Neural cell (in vitro differentiated cells): ENCODE measurements around the gene RBM19. TPM values are rescaled to one million over a fixed set of nuclear protein-coding genes. Genes with fewer than 3 reads are reported as not detected.

Source experiments
- H2AFZ ChIP-seq: fragments of 200-600, 300-800 bp; sonication (generic), shearing (Covaris generic); 2 replicates; pipeline ENCODE4 v1.6.0; 2014; ENCODE audit warnings: low read depth, mild to moderate bottlenecking, antibody characterized with exemption, low read length, moderate library complexity
- H3F3A ChIP-seq: fragments of 200-600 bp; shearing (Covaris generic); 2 replicates; pipeline ENCODE4 v1.6.1; 2016; ENCODE audit warnings: mild to moderate bottlenecking, moderate library complexity, mixed read lengths, antibody characterized with exemption, low read length; ENCODE audit not compliant: insufficient read depth, poor library complexity, severe bottlenecking
- H3K27ac ChIP-seq: fragments of 200-600, 300-800 bp; sonication (generic), shearing (Covaris generic); 2 replicates; pipeline ENCODE4 v1.5.1; 2014; ENCODE audit warnings: mild to moderate bottlenecking, low read length, moderate library complexity
- H3K27me3 ChIP-seq: fragments of 300-800, 200-600 bp; sonication (generic), shearing (Covaris generic); 2 replicates; pipeline ENCODE4 v1.6.0; 2014; ENCODE audit warnings: mild to moderate bottlenecking, low read depth, low read length, moderate library complexity; ENCODE audit not compliant: insufficient read depth
- H3K36me3 ChIP-seq: fragments of 300-800, 200-600 bp; sonication (generic), shearing (Covaris generic); 2 replicates; pipeline ENCODE4 v1.5.1; 2014; ENCODE audit warnings: mild to moderate bottlenecking, antibody characterized with exemption, low read length, moderate library complexity; ENCODE audit not compliant: insufficient read depth
- H3K4me2 ChIP-seq: fragments of 300-800, 200-600 bp; sonication (generic), shearing (Covaris generic); 2 replicates; pipeline ENCODE4 v1.6.0; 2014; ENCODE audit warnings: mild to moderate bottlenecking, low read length
- H3K4me3 ChIP-seq: fragments of 300-800, 200-600 bp; sonication (generic), shearing (Covaris generic); 2 replicates; pipeline ENCODE4 v1.5.1; 2014; ENCODE audit warnings: mild to moderate bottlenecking, low read length, moderate library complexity
- H3K79me2 ChIP-seq: fragments of 200-600 bp; shearing (Covaris generic); replicated peaks from 2 replicates; pipeline ENCODE4 v1.6.0; 2014; ENCODE audit warnings: mild to moderate bottlenecking, low read length, moderate library complexity; ENCODE audit not compliant: insufficient read depth
- H3K9ac ChIP-seq: fragments of 300-800, 200-600 bp; sonication (generic), shearing (Covaris generic); 2 replicates; pipeline ENCODE4 v1.6.1; 2016; ENCODE audit warnings: mild to moderate bottlenecking, low read length, mixed read lengths
- H3K9me2 ChIP-seq: fragments of 200-600 bp; shearing (Covaris generic); 2 replicates; pipeline ENCODE4 v1.6.1; 2016; ENCODE audit warnings: mild to moderate bottlenecking, low read length, mixed read lengths; ENCODE audit not compliant: insufficient read depth
- H3K9me3 ChIP-seq: fragments of 200-600, 300-800 bp; sonication (generic), shearing (Covaris generic); 2 replicates; pipeline ENCODE4 v1.6.1; 2016; ENCODE audit warnings: mild to moderate bottlenecking, mixed run types, low read length, moderate library complexity, mixed read lengths
- H4K20me1 ChIP-seq: fragments of 200-600 bp; shearing (Covaris generic); 2 replicates; pipeline ENCODE4 v1.6.1; 2016; ENCODE audit warnings: mild to moderate bottlenecking, mixed run types; ENCODE audit not compliant: insufficient read depth
- EP300 ChIP-seq: fragments of 450-650 bp; conservative IDR thresholded peaks from 2 replicates; pipeline ENCODE4 v1.6.1; 2014; ENCODE audit warnings: antibody characterized with exemption, mild to moderate bottlenecking, moderate library complexity; ENCODE audit not compliant: poor library complexity, severe bottlenecking
- EZH2 ChIP-seq: fragments of 200-600, 300-800 bp; shearing (Covaris generic), sonication (generic); IDR thresholded peaks from 2 replicates; pipeline ENCODE4 v1.6.1; 2014; ENCODE audit warnings: antibody characterized with exemption, low read length, borderline replicate concordance, mild to moderate bottlenecking; ENCODE audit not compliant: insufficient read depth, poor library complexity, severe bottlenecking
- MXI1 ChIP-seq: fragments of 450-650 bp; conservative IDR thresholded peaks from 2 replicates; pipeline ENCODE4 v1.6.1; 2014; ENCODE audit warnings: antibody characterized with exemption, mild to moderate bottlenecking; ENCODE audit not compliant: poor library complexity, severe bottlenecking
- POLR2AphosphoS5 ChIP-seq: IDR thresholded peaks from 2 replicates; pipeline ENCODE4 v1.6.1; 2012
- RAD21 ChIP-seq: fragments of 450-650 bp; conservative IDR thresholded peaks from 2 replicates; pipeline ENCODE4 v1.6.1; 2014; ENCODE audit warnings: antibody characterized with exemption, mild to moderate bottlenecking, moderate library complexity
- SMC3 ChIP-seq: fragments of 450-650 bp; conservative IDR thresholded peaks from 2 replicates; pipeline ENCODE4 v1.6.1; 2014; ENCODE audit warnings: antibody characterized with exemption, mild to moderate bottlenecking, moderate library complexity; ENCODE audit not compliant: poor library complexity
- TAF1 ChIP-seq: IDR thresholded peaks from 2 replicates; pipeline ENCODE4 v1.6.1; 2012; ENCODE audit warnings: low read depth
- polyA plus RNA-seq: library from polyadenylated mRNA; depleted of rRNA; stranded (reverse); fragments of >200 nt; gene quantifications from 2 replicates; pipeline ENCODE4 v1.2.3, GENCODE V29; 2014
- TF ChIP-seq, protein P1 (sequence below): IDR thresholded peaks from 2 replicates; pipeline ENCODE4 v1.6.1; 2012; ENCODE audit warnings: borderline replicate concordance
- TF ChIP-seq, protein P2 (sequence below): fragments of 450-650 bp; IDR thresholded peaks from 2 replicates; pipeline ENCODE4 v1.5.1; 2014; ENCODE audit warnings: antibody characterized with exemption, mild to moderate bottlenecking, moderate library complexity; ENCODE audit not compliant: poor library complexity, severe bottlenecking

Gene RBM19
- polyA plus RNA-seq, 1 donor from 2014 or later, result 14.2 TPM

DNA sequence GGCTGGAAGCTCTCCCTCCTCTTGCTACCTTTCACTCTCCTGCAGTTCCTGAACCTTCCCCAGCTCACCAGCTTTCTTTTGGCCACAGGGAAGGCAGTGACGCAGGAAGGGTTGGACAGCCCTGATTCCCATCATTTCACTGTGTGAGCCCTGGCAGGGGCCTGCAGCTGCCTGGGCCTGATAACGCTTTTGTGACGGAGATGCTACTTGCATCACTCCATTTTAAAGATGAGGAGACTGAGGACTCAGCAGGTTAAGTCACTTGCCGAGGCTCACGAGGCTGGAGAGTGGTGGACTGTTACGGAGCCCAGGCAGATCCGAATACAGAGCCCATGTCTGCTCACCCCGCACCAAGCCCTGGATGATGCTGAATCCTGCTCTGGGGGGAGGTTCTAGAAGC is 145.3 kb downstream of the RBM19 start:
- no peaks in the 10 kb centered on the region for H3K9me2 ChIP-seq
- H4K20me1 ChIP-seq, result no peaks in the 10 kb centered on the region

DNA sequence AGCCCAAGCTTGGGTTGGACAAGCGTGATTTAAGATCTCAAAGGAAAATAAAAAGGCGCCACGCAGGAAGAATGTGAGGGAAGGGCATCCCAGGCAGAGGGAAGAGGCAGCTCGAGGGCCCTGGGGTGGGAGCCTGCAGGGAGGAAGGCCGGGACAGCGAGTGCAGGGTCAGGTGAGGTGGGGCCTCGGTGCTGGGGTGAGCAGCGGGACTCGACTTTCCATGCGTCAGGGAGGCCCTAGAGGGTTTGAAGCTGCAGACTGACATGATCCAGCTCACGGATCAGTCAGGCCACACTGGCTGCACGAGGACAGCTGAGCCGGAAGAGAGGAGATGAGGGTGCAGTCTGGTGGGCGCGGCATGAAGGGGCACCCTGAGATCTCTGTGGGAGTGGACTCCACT is 145.8 kb downstream of the RBM19 start:
- Histone ChIP-seq H3K36me3 (no peaks in the 10 kb centered on the region), H3K79me2 (no peaks in the 10 kb centered on the region), H3K9ac (no peak overlapping the region), H3K9me2 (no peaks in the 10 kb centered on the region), H4K20me1 (no peaks in the 10 kb centered on the region), H3K9me3 (no peaks in the 10 kb centered on the region), H3F3A (no peaks in the 10 kb centered on the region), H3K4me2 (no peak overlapping the region), H3K4me3 (no peak overlapping the region), H3K27me3 (no peaks in the 10 kb centered on the region), H3K27ac (no peak overlapping the region), H2AFZ (no peak overlapping the region)
- TF ChIP-seq SMC3 (no peak), TAF1 (no peak)

More for the DNA sequence above, 145.3 kb downstream of the RBM19 start:
- no peak overlapping the region for H2AFZ ChIP-seq
- TF ChIP-seq POLR2AphosphoS5, result no peak
- TF ChIP-seq TAF1, result no peak
- TF ChIP-seq EP300, result no peak
- TF ChIP-seq MXI1, result no peak
- TF ChIP-seq, protein P1, sequence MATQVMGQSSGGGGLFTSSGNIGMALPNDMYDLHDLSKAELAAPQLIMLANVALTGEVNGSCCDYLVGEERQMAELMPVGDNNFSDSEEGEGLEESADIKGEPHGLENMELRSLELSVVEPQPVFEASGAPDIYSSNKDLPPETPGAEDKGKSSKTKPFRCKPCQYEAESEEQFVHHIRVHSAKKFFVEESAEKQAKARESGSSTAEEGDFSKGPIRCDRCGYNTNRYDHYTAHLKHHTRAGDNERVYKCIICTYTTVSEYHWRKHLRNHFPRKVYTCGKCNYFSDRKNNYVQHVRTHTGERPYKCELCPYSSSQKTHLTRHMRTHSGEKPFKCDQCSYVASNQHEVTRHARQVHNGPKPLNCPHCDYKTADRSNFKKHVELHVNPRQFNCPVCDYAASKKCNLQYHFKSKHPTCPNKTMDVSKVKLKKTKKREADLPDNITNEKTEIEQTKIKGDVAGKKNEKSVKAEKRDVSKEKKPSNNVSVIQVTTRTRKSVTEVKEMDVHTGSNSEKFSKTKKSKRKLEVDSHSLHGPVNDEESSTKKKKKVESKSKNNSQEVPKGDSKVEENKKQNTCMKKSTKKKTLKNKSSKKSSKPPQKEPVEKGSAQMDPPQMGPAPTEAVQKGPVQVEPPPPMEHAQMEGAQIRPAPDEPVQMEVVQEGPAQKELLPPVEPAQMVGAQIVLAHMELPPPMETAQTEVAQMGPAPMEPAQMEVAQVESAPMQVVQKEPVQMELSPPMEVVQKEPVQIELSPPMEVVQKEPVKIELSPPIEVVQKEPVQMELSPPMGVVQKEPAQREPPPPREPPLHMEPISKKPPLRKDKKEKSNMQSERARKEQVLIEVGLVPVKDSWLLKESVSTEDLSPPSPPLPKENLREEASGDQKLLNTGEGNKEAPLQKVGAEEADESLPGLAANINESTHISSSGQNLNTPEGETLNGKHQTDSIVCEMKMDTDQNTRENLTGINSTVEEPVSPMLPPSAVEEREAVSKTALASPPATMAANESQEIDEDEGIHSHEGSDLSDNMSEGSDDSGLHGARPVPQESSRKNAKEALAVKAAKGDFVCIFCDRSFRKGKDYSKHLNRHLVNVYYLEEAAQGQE, result no peak
- no peak for TF ChIP-seq RAD21
- no peak for TF ChIP-seq EZH2
- TF ChIP-seq SMC3, result no peak
- TF ChIP-seq, protein P2, sequence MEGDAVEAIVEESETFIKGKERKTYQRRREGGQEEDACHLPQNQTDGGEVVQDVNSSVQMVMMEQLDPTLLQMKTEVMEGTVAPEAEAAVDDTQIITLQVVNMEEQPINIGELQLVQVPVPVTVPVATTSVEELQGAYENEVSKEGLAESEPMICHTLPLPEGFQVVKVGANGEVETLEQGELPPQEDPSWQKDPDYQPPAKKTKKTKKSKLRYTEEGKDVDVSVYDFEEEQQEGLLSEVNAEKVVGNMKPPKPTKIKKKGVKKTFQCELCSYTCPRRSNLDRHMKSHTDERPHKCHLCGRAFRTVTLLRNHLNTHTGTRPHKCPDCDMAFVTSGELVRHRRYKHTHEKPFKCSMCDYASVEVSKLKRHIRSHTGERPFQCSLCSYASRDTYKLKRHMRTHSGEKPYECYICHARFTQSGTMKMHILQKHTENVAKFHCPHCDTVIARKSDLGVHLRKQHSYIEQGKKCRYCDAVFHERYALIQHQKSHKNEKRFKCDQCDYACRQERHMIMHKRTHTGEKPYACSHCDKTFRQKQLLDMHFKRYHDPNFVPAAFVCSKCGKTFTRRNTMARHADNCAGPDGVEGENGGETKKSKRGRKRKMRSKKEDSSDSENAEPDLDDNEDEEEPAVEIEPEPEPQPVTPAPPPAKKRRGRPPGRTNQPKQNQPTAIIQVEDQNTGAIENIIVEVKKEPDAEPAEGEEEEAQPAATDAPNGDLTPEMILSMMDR, result no peak
- H3K79me2 ChIP-seq, result no peaks in the 10 kb centered on the region
- no peaks in the 10 kb centered on the region for H3K27me3 ChIP-seq
- no peak overlapping the region for H3K4me3 ChIP-seq
- H3K9ac ChIP-seq, result no peak overlapping the region
- H3K4me2 ChIP-seq, result no peak overlapping the region
- no peaks in the 10 kb centered on the region for H3K9me3 ChIP-seq
- no peaks in the 10 kb centered on the region for H3F3A ChIP-seq
- H3K27ac ChIP-seq, result no peak overlapping the region
- H3K36me3 ChIP-seq, result no peaks in the 10 kb centered on the region

DNA sequence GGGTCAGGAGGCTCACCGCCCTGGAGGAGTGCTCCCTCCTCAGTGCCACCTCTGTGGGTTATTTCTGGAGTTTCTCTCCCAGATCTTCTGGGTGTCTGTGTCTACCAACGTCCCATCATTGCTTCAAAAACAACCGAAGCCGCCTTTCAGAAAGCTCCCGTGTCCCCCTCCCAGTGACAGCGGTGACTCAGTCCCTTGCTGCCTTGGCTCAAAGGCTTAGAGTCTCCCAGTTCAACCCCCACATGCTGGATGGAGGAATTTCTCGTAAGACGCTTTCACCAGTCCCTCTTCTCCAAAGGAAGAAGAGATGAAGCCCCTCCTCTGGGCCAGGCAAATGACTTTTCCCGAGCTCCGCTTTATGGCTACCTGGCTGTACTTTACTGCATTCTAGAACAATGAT is 146.6 kb downstream of the RBM19 start:
- TF ChIP-seq EP300 (no peak), RAD21 (no peak), SMC3 (no peak), POLR2AphosphoS5 (no peak)
- Histone ChIP-seq H3K36me3 (no peaks in the 10 kb centered on the region), H3K4me3 (no peak overlapping the region), H3K9ac (no peak overlapping the region), H4K20me1 (no peaks in the 10 kb centered on the region), H3K9me2 (no peaks in the 10 kb centered on the region), H3F3A (no peaks in the 10 kb centered on the region), H3K27ac (no peak overlapping the region), H3K79me2 (no peaks in the 10 kb centered on the region), H3K9me3 (no peaks in the 10 kb centered on the region), H2AFZ (no peak overlapping the region), H3K4me2 (no peak overlapping the region), H3K27me3 (no peaks in the 10 kb centered on the region)
